HG03025 (cell line): ENCODE data around the gene ALK.
"Not testable (repeated sequence)": the region's sequence is repeated elsewhere in the genome, so short reads cannot be mapped to it uniquely, and the experiment has no call there.

Experiments
- ATAC-seq: cut with Tn5 transposase; IDR thresholded peaks from one replicate; pipeline ENCODE4 v1.9.1; 2021; ENCODE audit warnings: mild to moderate bottlenecking, moderate library complexity; ENCODE audit not compliant: unreplicated experiment, low FRiP score

The ALK gene

DNA sequence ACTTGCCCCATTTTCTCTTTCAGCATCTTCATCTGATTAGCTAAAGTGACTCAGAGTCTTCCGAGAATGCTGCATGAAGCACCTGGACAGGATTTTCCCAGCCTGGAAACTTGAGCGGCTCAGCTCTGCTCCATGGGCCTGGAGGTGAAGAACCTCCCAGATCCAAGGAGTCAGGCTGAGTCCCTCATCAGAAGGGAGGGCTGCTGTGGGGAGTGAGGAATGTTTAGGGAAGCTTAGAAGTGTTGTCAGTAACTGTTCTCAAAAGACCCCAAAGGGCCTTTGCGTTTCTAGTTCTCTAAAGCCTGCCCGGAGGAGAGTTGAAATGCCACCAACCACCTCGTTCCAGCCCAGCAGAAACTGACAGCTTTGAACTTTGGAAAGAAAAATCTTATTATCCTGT is 649.1 kb downstream of the ALK start:
- ATAC-seq = no peak

DNA sequence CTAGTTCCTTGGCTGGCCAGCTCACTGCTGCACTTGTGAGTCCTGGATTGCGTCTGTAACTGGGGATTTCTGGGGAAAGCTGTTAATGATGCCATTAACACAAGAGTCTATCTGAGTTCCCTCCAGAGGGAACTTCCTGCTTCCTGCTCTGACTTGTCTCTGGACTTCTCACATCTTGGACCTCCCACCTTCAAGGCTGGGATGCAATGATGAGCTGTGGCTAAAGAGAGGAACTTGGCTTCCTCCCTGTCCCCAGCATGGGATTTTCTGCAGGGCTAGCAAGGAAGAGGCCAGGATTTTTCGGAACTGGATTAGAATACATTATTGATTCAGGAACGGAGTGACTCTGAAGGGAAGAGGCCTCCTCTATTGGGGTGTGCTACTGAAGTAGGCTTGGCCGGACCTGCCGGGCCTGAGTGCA is 650.7 kb downstream of the ALK start:
- ATAC-seq = no peak

DNA sequence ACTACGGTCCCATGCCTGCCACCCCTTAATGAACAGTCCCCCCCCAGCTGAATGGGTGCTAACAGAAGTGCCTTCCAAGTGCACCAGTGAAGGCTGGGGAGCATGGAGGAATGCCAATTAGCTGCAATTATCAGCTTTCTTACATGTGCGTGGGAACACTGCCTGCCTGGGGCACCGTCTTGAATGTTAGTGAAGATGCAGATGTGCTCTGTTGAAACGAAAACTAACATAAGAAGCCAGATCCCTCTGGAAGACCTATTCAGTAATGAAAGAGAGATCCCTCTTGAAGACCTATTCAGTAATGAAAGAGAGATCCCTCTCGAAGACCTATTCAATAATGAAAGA is 651.6 kb downstream of the ALK start:
- no peak for ATAC-seq

DNA sequence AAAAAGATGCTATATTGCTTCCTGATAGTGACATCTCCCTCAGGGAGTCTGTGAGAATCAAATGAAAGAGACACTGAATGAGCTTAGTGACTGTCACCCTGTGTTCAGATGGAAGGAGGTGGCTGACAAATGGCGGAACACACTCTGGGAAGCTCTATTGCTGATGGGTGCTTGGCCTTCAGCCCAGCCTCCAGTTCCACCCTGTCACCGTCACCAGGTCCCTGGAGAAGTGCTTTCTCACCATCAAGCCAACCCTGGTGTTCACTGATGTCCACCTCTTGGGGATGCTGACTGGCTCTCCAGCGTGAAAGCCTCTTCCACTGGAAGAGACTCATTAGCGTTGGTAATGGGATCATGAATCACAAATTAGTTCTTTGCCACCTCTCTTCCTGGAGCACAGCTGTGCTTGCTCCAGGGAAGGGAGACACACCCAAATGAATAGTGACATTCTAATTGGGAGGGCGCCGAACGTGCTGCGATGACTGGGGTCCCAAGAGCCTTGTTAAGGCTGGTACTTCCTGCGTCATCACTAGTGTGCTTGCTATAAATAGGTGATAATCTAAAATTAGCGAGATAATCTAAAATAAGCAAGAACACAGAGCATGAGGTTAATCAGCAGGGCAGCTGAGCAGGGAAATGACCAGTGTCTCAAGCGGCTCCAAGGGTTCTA is 652.2 kb downstream of the ALK start:
- no peak for ATAC-seq

DNA sequence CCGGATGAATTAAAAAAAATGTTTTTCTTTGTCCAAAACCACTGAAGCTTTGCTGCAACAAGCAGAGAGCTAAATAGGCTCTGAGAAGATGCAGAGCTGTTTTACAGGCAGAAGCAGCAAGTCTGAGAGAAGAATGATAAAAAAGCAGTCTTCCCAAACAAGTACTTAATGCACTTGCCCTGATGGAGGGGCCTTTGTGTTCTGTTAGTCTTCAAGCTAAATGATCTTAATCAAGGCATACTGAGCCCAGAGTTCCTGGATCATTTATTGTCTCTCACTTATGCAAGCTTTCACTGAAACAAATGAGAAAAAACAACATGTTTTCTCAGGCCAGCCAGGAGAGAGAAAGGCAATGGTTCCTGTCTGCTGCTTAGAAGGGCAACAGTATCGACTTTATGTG is 653.7 kb downstream of the ALK start:
- no peak for ATAC-seq

DNA sequence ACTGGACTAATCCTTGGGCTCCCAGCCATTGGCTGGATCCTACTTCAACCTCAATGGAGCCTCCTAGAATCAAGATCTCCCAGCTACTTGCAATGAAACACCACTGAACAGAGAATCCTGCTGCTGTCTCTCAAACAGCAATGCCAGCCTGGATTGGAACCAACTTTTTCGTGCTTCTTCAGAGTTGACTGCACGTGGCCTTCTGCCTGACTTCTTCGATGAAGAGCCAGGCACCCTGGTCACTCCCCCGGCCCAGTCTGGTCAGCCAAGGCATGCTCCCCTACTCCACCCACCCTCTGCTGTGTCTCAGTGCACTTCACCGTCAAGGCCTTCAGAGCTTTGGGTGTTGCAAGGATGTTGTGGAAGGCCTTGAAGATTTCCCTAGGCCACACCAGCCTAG is 657.5 kb downstream of the ALK start:
- ATAC-seq = no peak

DNA sequence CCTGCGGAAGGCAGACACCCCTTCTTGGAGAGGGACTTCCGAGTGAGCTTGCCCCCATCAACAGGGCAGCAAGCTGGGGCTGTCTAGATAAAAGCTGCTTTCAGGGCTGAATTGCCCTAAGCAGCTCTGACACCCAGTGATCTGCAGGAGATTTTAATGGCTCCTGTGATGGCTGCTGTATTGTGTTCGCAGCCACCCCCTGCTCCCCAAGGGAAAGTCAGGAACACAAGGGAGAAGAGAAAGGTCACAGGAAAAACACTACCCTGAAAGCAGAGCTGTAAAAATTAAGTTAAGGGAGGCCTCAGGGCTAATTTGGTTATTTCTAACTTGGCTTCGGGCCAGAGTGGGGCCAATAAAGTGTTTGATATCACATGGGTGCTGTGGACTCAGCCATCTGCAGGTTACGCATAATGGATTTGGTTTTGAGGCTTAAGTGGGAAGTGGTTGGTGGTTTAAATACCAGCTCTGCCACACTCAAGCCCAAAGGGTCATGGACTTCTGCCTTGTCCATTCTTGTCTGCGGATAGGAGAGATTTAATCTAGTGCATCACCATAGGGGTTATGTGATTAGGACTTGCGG is 658.6 kb downstream of the ALK start:
- ATAC-seq = no peak

DNA sequence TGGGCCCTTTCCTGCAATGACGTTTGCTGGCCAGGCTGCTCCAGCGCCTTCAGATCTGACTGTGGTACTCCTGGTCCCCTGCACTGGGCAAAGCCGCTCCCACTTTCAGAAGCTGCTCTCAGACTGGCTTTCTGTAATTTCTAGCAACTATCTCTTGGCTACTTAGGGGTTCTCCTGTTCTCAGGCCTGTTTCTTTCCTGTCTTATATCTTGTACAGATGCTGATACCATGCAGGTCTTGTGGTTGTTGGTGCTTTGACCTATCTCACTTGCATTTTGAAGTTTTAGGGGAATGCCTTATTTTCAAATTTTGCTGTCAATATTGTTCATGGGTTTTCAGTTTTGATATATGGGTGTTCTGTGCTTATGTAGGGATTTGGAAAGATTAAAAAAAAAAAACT is 660.4 kb downstream of the ALK start:
- ATAC-seq = no peak

DNA sequence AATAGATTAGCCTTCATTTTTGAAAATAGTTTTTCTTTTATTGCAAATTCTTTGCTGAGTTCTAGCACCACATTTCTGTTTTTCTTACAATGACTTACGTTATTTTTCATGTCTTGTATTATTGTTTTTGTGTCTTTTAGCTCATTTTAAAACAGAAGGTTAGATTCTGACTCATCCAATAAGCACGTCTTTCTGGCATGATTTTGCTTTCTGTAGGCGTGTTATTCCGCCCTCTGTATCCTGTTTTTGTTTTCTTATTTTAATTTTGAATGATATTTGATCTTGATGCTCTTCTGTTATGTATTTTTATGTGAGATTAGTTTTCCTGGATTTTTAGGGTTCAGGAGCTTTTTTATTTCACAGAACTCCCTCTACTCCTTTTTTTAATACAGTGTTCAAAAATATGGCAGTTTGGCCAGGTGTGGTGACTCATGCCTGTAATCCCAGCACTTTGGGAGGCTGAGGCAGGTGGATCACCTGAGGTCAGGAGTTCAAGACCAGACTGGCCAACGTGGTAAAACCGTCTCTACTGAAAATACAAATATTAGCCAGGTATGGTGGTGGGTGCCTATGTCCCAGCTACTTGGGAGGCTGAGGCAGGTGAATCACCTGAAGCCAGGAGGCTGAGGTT is 661.1 kb downstream of the ALK start:
- ATAC-seq = no peak

DNA sequence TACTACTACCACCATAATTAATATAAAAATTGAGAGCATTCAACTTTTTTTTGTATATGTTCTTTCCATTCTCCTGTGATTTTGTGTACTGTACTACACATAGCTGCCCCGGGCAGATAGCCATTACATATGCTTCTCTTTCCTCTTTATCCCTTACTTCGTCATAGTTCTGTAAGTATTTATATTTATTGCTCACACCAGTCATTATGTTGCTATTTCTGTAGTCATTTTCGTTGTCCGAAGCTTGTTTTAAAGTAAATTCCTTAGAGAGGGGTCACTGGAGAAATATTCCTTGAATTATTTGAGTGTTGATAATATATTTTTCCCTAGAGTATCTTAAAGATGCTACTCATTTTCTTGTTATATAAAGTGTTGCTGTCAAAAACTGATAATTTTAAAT is 662.2 kb downstream of the ALK start:
- no peak for ATAC-seq

DNA sequence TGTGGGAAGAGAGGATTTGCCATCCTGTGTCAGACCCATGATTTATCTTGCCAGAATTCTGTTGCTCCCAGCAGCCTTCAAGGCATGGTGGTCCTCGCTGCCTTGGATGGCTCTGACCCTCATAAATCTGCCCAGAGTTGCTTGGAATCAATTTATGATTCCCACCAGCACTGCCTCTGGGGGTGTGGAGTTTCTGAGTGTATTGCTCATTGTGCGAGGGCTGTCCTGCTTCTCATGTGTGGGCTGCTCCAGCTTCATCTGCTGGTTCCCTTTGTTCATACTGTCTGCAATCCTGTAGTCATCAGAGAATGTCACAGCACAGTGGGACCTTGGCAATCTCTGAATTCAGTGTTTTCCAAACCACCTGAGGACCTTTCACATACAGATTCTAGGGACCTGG is 666.4 kb downstream of the ALK start:
- no peak for ATAC-seq

DNA sequence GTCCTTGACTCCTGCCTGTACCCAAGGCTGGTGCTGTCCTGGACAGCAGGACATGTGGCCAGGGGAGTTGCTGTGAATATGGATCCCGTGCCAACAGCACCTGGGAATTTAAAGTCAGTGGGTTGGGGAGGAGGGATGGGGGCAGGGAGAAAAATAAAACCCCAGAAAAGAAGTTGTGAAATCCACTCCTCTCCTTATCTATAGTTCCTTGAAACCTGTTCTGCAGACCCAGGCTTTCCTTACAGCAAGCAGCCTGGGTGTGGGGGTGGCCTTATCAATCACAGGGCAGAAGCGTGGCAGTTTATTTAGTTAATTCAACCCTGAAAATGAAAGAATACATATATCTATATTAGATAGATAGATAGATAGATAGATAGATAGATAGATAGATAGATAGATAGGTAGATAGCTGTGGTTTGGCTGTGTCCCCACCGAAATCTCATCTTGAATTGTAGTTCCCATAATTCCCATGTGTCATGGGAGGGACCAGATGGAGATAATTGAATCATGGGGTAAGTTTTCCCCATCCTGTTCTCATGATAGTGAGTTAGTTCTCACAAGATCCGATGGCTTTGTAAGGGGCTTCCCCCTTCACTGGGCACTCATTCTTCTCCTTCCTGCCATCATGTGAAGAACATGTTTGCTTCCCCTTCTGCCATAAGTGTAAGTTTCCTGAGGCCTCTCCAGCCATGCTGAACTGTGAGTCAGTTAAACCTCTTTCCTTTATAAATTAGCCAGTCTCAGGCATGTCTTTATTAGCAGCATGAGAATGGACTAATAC is 667.7 kb downstream of the ALK start:
- not testable (repeated sequence) for ATAC-seq

DNA sequence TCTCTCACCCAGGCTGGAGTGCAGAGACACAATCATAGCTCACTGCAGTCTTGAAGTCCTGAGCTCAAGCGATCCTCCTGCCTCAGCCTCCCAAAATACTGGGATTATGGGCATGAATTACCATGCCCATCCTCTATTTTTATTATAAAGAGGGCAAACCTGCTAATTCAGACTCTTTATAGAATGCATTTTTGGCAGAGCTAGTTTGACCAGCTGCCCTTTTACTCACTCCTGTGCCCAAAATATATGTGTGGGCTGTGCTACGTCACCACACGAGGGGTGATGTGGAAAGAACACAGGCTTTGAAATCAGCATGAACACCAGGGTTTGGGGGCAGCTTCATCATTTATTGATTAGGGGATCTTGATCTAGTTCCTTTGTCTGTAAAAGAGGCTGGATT is 668.4 kb downstream of the ALK start:
- no peak for ATAC-seq

DNA sequence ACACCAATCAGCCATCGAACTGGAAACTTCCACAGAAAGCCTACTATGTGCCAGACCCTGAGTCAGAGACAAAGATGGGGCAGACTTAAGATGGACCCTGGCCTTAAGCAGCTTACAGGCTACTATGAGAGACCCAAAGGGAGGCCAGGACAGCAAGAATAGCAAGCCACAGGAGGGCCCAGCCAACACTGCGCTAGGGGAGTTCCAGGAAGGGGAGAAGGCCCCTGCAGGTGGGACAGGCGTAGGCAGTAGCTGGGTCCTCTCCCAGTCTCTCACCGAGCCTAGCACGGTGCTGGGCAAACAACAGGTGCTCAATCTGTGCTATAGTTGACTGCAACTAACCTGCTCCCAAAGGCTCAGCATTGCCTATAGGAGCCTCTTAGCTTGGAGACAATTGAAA is 670.0 kb downstream of the ALK start:
- no peak for ATAC-seq

DNA sequence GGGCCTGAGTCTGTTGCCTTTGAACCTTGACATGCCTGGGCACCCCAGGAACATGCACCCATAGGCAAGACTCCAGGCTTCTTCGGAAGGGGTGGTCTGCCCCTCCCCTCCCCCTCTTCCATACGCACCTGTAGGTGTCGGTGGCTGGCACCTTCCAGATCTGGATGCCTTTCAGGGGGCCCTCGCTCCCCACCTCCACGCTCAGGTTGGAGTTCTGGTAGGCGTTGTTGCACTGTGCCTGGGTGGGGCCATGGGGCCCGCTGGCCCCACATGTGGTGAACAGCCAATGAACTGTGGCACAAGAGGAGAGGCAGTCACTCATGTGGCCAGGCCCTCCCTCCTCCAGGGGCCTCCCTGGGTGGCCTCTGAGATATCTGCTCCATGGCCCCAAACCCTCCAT is 670.4 kb downstream of the ALK start:
- ATAC-seq = no peak

DNA sequence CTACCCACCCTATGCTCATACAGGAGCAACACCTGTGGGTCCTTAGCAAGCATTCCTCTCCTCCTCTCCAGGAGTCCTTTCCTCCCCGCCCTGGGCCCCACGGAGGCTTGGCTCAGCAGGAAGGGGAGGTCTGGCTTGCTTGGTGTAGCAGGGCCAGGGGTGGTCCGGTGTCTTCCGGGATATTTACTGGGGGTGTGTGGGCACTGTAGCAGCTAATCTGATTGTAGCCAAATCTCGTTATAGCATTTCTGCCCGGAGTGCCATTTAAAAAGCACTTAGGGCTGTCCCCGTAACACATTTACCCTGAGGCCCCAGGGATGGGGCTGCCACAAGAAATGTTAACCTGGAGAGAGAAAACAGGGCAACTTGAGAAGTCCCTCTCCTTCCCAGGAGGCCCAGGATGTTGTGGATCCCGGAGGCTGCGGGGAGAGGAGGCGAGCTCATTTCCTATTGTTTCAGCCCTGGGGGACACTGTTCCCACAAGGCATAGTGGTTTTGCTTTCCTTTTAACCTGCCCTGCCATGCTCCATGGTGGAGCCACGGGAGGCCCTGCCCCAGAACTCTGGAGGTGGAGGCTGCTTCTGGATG is 671.6 kb downstream of the ALK start:
- ATAC-seq = no peak

DNA sequence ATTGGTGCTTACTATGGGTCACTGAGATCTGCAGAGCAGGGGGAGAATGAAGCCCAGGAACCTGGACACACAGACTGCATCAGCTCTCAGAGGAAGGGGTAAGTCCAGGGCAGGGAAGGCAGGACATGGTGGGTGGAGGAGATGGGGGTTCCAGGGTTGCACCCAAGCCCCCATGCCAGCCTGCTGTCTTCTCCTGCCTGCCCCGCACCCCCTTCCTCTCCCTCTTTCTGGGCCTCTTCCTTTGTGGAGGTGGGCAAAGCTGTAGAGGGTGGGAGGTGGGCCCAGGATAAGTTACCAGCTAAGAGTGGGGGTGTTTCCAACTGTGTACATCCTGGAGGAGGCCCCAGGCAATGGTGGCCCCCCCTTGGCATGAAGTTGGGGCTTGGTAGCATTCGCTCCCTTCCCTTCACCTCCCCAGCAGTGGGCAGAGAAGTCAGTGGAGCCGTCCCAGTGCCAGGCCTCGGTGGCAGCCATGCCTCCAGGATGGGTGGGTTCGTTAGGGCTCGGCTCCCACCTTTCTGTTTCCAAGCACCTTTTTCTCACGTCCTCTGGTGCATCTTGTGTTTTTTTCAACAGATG is 674.0 kb downstream of the ALK start:
- no peak for ATAC-seq

DNA sequence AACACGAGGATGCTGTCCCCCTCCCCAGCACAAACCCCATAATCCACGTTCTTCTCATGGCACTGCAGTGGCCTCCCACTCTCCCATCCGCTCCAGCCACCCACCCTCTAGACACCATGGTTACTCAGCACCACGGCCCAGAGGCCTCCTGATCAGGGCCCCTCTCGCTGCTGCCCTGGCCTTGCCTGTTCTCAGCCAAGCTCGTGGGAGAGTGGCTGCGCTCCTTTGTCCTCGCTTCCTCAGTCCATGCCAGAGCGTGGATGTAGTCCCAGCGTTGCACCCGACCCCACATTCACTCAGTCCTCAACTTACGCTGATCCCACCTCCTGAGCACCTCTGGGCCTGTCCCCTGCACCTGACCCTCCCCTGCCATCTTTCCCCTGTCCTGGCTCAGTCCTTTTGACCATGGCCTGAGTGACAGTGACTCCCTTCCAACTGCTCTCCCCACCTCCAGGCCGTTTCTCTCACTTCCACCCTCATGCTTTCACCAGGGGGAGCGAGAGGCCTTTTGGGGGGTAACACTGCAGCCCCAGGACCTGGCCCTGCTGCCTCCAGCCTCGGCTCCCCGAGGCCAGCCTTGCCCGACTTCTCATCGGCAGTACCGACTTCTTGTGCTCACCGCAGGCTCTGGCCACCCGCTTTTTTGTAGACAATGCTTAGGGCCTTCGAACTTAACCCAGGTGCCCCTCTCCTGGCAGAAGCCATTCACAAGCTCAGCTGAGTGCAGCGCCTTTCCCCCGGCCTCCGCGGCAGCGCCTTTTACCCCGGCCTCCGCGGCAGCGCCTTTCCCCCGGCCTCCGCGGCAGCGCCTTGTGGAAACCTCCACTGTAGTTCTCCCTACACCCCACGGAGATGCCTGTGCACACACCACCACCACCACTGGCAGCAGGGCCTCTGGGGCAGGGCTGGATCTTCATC is 674.7 kb downstream of the ALK start:
- ATAC-seq = no peak

DNA sequence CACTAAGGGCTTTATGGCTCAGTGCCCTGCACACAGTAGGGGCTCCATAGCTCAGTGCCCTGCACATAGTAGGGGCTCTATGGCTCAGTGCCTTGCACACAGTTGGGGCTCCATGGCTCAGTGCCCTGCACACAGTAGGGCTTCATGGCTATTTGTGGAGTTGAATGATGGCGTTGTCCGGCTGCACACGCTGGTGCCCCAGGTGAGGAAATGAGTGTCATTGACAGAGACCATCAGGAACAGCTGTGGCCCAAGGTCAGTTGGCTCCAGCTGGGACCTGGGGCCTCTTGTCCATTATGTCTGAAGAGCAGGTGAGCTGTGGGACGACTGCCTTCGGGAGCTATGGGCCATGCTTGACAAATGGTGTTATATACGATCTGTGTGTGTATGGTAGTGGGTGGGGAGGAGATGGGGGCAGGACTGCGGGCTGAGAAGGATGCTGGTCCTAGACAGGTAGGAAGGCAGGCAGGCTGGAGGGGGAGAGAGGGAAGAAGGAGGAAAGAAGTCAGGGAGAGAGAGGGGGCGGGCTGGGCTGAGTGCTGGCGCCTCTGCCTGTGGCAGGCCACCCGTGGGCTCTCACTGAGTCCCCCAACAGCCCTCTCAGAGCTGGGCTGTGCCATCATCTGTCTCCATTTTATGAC is 675.5 kb downstream of the ALK start:
- no peak for ATAC-seq
